ENCODE results near the gene RAB38. TPM values are rescaled to one million over a fixed set of nuclear protein-coding genes. Genes with fewer than 3 reads are reported as not detected.

The RAB38 gene
- total and polyA plus RNA-seq, 2 experiments from 2014 or later = 8.8 to 14.2 TPM

DNA sequence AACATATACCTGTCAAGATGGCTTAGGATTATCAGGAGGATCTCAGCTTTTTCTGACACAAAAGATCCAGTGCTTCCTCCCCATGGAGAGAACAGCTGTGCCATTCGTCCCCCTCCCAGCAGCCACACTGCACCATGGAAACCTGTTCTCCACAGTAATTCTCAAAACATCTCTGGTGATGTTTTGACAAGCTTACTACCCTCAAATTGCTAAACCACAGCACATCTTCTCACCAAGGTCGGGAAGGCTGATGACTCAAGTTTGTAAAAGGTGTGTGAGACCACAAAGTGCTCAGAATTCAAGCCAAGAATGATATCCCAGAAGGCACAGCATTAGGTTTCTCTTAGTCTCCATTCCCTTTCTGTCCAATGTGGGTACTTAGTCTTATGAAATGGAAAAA is 3.9 kb upstream of the RAB38 start (continued):
- TF ChIP-seq, protein P1, sequence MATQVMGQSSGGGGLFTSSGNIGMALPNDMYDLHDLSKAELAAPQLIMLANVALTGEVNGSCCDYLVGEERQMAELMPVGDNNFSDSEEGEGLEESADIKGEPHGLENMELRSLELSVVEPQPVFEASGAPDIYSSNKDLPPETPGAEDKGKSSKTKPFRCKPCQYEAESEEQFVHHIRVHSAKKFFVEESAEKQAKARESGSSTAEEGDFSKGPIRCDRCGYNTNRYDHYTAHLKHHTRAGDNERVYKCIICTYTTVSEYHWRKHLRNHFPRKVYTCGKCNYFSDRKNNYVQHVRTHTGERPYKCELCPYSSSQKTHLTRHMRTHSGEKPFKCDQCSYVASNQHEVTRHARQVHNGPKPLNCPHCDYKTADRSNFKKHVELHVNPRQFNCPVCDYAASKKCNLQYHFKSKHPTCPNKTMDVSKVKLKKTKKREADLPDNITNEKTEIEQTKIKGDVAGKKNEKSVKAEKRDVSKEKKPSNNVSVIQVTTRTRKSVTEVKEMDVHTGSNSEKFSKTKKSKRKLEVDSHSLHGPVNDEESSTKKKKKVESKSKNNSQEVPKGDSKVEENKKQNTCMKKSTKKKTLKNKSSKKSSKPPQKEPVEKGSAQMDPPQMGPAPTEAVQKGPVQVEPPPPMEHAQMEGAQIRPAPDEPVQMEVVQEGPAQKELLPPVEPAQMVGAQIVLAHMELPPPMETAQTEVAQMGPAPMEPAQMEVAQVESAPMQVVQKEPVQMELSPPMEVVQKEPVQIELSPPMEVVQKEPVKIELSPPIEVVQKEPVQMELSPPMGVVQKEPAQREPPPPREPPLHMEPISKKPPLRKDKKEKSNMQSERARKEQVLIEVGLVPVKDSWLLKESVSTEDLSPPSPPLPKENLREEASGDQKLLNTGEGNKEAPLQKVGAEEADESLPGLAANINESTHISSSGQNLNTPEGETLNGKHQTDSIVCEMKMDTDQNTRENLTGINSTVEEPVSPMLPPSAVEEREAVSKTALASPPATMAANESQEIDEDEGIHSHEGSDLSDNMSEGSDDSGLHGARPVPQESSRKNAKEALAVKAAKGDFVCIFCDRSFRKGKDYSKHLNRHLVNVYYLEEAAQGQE (IDR thresholded peaks at IDR 0.05; ENCODE audit: unreplicated experiment) = no peak
- TF ChIP-seq STAT1 (IDR thresholded peaks at IDR 0.05; ENCODE audit: unreplicated experiment) = no peak
- TF ChIP-seq EZH2 (IDR thresholded peaks at IDR 0.05; ENCODE audit: low read depth, unreplicated experiment) = no peak

DNA sequence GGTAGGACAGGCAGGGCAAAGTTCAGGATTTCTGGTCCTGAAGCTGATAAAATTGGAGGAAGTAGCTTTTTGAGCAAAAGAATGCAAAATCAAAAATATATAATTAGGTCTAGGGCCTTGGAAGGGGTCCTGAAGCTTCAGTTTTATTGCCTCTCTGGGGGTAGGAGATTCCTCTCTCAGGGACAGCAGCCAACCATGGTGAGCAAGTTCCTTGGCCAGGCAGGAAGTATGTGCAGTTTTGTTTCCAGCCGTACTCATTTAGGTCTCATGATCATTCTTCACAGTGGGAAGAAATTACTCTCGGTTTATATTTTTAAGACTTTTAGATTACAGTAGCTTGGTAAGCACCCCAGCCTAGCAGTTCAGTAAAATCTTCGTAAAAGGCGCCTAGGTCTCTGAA is 2.9 kb upstream of the RAB38 start:
- peaks cover 18% of the 10 kb centered on the region for H3K4me1 Mint-ChIP-seq
- no peak overlapping the region for H3K27ac ChIP-seq (ENCODE audit: low read depth)
- H3K9me3 Mint-ChIP-seq = no peaks in the 10 kb centered on the region
- DNase-seq (ENCODE audit: low spot score) (no peak), ATAC-seq (no peak)
- no peaks in the 10 kb centered on the region for H3K27me3 ChIP-seq (ENCODE audit: insufficient read depth)
- no peak overlapping the region for H3K27ac Mint-ChIP-seq
- no peaks in the 10 kb centered on the region for H3K79me2 ChIP-seq (replicated peaks; ENCODE audit: insufficient read depth)
- peaks cover 3% of the 10 kb centered on the region for H3K27me3 Mint-ChIP-seq (ENCODE audit: insufficient read depth, low read depth, poor library complexity)
- no peak overlapping the region for H3K4me3 ChIP-seq
- no peaks in the 10 kb centered on the region for H4K20me1 ChIP-seq (replicated peaks; ENCODE audit: insufficient read depth)
- H3K9me2 ChIP-seq (ENCODE audit: insufficient read depth) = no peaks in the 10 kb centered on the region
- no peaks in the 10 kb centered on the region for H3F3A ChIP-seq (replicated peaks; ENCODE audit: low read depth)
- H3K4me3 Mint-ChIP-seq = no peak overlapping the region
- H3K36me3 ChIP-seq (ENCODE audit: insufficient read depth) = no peaks in the 10 kb centered on the region
- H3K4me1 ChIP-seq (ENCODE audit: insufficient read depth) = peaks cover 14% of the 10 kb centered on the region; the same call in 1 of the 2 replicates
- no peaks in the 10 kb centered on the region for H3K36me3 Mint-ChIP-seq (ENCODE audit: low read depth)
- no peak overlapping the region for H2AFZ ChIP-seq
- no peak overlapping the region for H3K4me2 ChIP-seq
- TF ChIP-seq JUNB (IDR thresholded peaks at IDR 0.05; ENCODE audit: unreplicated experiment) = no peak
- TF ChIP-seq EZH2 (IDR thresholded peaks at IDR 0.05; ENCODE audit: low read depth, unreplicated experiment) = no peak
- no peak for TF ChIP-seq STAT1 (IDR thresholded peaks at IDR 0.05; ENCODE audit: unreplicated experiment)
- TF ChIP-seq, protein P2, sequence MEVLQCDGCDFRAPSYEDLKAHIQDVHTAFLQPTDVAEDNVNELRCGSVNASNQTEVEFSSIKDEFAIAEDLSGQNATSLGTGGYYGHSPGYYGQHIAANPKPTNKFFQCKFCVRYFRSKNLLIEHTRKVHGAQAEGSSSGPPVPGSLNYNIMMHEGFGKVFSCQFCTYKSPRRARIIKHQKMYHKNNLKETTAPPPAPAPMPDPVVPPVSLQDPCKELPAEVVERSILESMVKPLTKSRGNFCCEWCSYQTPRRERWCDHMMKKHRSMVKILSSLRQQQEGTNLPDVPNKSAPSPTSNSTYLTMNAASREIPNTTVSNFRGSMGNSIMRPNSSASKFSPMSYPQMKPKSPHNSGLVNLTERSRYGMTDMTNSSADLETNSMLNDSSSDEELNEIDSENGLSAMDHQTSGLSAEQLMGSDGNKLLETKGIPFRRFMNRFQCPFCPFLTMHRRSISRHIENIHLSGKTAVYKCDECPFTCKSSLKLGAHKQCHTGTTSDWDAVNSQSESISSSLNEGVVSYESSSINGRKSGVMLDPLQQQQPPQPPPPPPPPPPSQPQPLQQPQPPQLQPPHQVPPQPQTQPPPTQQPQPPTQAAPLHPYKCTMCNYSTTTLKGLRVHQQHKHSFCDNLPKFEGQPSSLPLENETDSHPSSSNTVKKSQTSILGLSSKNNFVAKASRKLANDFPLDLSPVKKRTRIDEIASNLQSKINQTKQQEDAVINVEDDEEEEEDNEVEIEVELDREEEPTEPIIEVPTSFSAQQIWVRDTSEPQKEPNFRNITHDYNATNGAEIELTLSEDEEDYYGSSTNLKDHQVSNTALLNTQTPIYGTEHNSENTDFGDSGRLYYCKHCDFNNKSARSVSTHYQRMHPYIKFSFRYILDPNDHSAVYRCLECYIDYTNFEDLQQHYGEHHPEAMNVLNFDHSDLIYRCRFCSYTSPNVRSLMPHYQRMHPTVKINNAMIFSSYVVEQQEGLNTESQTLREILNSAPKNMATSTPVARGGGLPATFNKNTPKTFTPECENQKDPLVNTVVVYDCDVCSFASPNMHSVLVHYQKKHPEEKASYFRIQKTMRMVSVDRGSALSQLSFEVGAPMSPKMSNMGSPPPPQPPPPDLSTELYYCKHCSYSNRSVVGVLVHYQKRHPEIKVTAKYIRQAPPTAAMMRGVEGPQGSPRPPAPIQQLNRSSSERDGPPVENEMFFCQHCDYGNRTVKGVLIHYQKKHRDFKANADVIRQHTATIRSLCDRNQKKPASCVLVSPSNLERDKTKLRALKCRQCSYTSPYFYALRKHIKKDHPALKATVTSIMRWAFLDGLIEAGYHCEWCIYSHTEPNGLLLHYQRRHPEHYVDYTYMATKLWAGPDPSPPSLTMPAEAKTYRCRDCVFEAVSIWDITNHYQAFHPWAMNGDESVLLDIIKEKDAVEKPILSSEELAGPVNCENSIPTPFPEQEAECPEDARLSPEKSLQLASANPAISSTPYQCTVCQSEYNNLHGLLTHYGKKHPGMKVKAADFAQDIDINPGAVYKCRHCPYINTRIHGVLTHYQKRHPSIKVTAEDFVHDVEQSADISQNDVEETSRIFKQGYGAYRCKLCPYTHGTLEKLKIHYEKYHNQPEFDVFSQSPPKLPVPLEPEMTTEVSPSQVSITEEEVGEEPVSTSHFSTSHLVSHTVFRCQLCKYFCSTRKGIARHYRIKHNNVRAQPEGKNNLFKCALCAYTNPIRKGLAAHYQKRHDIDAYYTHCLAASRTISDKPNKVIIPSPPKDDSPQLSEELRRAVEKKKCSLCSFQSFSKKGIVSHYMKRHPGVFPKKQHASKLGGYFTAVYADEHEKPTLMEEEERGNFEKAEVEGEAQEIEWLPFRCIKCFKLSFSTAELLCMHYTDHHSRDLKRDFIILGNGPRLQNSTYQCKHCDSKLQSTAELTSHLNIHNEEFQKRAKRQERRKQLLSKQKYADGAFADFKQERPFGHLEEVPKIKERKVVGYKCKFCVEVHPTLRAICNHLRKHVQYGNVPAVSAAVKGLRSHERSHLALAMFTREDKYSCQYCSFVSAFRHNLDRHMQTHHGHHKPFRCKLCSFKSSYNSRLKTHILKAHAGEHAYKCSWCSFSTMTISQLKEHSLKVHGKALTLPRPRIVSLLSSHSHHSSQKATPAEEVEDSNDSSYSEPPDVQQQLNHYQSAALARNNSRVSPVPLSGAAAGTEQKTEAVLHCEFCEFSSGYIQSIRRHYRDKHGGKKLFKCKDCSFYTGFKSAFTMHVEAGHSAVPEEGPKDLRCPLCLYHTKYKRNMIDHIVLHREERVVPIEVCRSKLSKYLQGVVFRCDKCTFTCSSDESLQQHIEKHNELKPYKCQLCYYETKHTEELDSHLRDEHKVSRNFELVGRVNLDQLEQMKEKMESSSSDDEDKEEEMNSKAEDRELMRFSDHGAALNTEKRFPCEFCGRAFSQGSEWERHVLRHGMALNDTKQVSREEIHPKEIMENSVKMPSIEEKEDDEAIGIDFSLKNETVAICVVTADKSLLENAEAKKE (CRISPR knock-in tag; IDR thresholded peaks at IDR 0.05) = no peak
- TF ChIP-seq, protein P3, sequence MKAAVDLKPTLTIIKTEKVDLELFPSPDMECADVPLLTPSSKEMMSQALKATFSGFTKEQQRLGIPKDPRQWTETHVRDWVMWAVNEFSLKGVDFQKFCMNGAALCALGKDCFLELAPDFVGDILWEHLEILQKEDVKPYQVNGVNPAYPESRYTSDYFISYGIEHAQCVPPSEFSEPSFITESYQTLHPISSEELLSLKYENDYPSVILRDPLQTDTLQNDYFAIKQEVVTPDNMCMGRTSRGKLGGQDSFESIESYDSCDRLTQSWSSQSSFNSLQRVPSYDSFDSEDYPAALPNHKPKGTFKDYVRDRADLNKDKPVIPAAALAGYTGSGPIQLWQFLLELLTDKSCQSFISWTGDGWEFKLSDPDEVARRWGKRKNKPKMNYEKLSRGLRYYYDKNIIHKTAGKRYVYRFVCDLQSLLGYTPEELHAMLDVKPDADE (IDR thresholded peaks at IDR 0.05) = no peak
- TF ChIP-seq ZNF114 (CRISPR knock-in tag; IDR thresholded peaks at IDR 0.05) = no peak
- TF ChIP-seq, protein P1 (IDR thresholded peaks at IDR 0.05; ENCODE audit: unreplicated experiment) = no peak
- TF ChIP-seq NANOG (IDR thresholded peaks at IDR 0.05; ENCODE audit: borderline replicate concordance) = no peak
- TF ChIP-seq POLR2AphosphoS5 (IDR thresholded peaks at IDR 0.05; ENCODE audit: low read depth) = no peak
- TF ChIP-seq ZNF331 (CRISPR knock-in tag; IDR thresholded peaks at IDR 0.05; ENCODE audit: low read depth) = no peak
- TF ChIP-seq EZH2phosphoT487 (IDR thresholded peaks at IDR 0.05; ENCODE audit: unreplicated experiment) = no peak

Measured in GM23338 (cell line).